Osteoblast (primary cell): Measurements from ENCODE around the gene IL1F10. TPM values are rescaled to one million over a fixed set of nuclear protein-coding genes. Genes with fewer than 3 reads are reported as not detected.

ENCODE experiments used
- DNase-seq: peaks from one replicate; pipeline ENCODE4 v3.0.0; 2011; ENCODE audit warnings: low spot score, mixed read lengths; ENCODE audit not compliant: insufficient read length; ENCODE audit errors: missing footprints
- H2AFZ ChIP-seq: 2 replicates; pipeline ENCODE4 v1.6.0; 2011; ENCODE audit warnings: mild to moderate bottlenecking, low read length
- H3K27ac ChIP-seq: 2 replicates; pipeline ENCODE4 v1.5.1; 2011; ENCODE audit warnings: mild to moderate bottlenecking, low read depth, low read length, moderate library complexity
- H3K27me3 ChIP-seq: 2 replicates; pipeline ENCODE4 v1.6.0; 2012; ENCODE audit warnings: mild to moderate bottlenecking, control low read depth, inconsistent platforms, low read length, moderate library complexity; ENCODE audit not compliant: insufficient read depth
- H3K36me3 ChIP-seq: 2 replicates; pipeline ENCODE4 v1.5.1; 2011; ENCODE audit warnings: mild to moderate bottlenecking, low read length, control low read depth, moderate library complexity; ENCODE audit not compliant: insufficient read depth
- H3K4me1 ChIP-seq: 2 replicates; pipeline ENCODE4 v1.5.1; 2011; ENCODE audit warnings: mild to moderate bottlenecking, low read length, control low read depth, moderate library complexity; ENCODE audit not compliant: insufficient read depth
- H3K4me2 ChIP-seq: 2 replicates; pipeline ENCODE4 v1.6.0; 2011; ENCODE audit warnings: mild to moderate bottlenecking, low read length; ENCODE audit not compliant: insufficient read depth
- H3K4me3 ChIP-seq: fragments of 200-600 bp; sonication (generic); 3 replicates; pipeline ENCODE4 v1.5.1; 2012; ENCODE audit warnings: mild to moderate bottlenecking, low read length, inconsistent platforms; ENCODE audit not compliant: insufficient read depth
- H3K79me2 ChIP-seq: 2 replicates; pipeline ENCODE4 v1.6.0; 2012; ENCODE audit warnings: mild to moderate bottlenecking, low read length, control low read depth, inconsistent platforms; ENCODE audit not compliant: insufficient read depth
- H3K9me3 ChIP-seq: 2 replicates; pipeline ENCODE4 v1.5.1; 2011; ENCODE audit warnings: low read depth, low read length, control low read depth
- H4K20me1 ChIP-seq: 2 replicates; pipeline ENCODE4 v1.6.0; 2012; ENCODE audit warnings: mild to moderate bottlenecking, low read length, control low read depth; ENCODE audit not compliant: insufficient read depth
- CTCF ChIP-seq: IDR thresholded peaks from 2 replicates; pipeline ENCODE4 v1.5.1; 2011; ENCODE audit warnings: mild to moderate bottlenecking, low read depth, low read length, moderate library complexity; ENCODE audit errors: extremely low read depth
- total RNA-seq: library from RNA; depleted of rRNA; stranded (reverse); fragments of >200 nt; gene quantifications from 2 replicates; pipeline ENCODE4 v1.2.3, GENCODE V29; 2012

Gene IL1F10
- total RNA-seq, 1 donor, result not detected

- H3K4me3 ChIP-seq, result no peak overlapping the region
- no peak overlapping the region for H3K27ac ChIP-seq
- no peaks in the 10 kb centered on the region for H3K79me2 ChIP-seq
- no peaks in the 10 kb centered on the region for H3K36me3 ChIP-seq
- H3K27me3 ChIP-seq, result peaks cover 47% of the 10 kb centered on the region
- no peaks in the 10 kb centered on the region for H3K4me1 ChIP-seq
- H3K9me3 ChIP-seq, result no peaks in the 10 kb centered on the region
- no peak overlapping the region for H2AFZ ChIP-seq
- no peak for DNase-seq
- TF ChIP-seq CTCF, result no peak
- H3K4me2 ChIP-seq, result no peak overlapping the region
- H4K20me1 ChIP-seq, result no peaks in the 10 kb centered on the region
Measured at GRCh38 chr2:113039719-113040118, 28.1 kb upstream of the IL1F10 start.

- no peak for DNase-seq
- no peaks in the 10 kb centered on the region for H3K79me2 ChIP-seq
- H3K36me3 ChIP-seq, result no peaks in the 10 kb centered on the region
- H3K4me1 ChIP-seq, result no peaks in the 10 kb centered on the region
- no peak overlapping the region for H2AFZ ChIP-seq
- H3K27me3 ChIP-seq, result peaks cover 54% of the 10 kb centered on the region
- H4K20me1 ChIP-seq, result no peaks in the 10 kb centered on the region
- no peak overlapping the region for H3K4me2 ChIP-seq
- no peak overlapping the region for H3K4me3 ChIP-seq
- no peaks in the 10 kb centered on the region for H3K9me3 ChIP-seq
- no peak for TF ChIP-seq CTCF
- H3K27ac ChIP-seq, result no peak overlapping the region
Measured at GRCh38 chr2:113041871-113042270, 25.9 kb upstream of the IL1F10 start.

- no peak overlapping the region for H2AFZ ChIP-seq
- no peaks in the 10 kb centered on the region for H4K20me1 ChIP-seq
- no peaks in the 10 kb centered on the region for H3K4me1 ChIP-seq
- no peaks in the 10 kb centered on the region for H3K9me3 ChIP-seq
- no peak for DNase-seq
- TF ChIP-seq CTCF, result no peak
- H3K27me3 ChIP-seq, result peaks cover 42% of the 10 kb centered on the region
- H3K4me2 ChIP-seq, result no peak overlapping the region
- no peak overlapping the region for H3K4me3 ChIP-seq
- no peak overlapping the region for H3K27ac ChIP-seq
- H3K36me3 ChIP-seq, result no peaks in the 10 kb centered on the region
- no peaks in the 10 kb centered on the region for H3K79me2 ChIP-seq
Measured at GRCh38 chr2:113046465-113046864, 21.3 kb upstream of the IL1F10 start.

- DNase-seq, result no peak
- Histone ChIP-seq H3K4me3 (no peak overlapping the region), H3K4me2 (no peak overlapping the region), H4K20me1 (no peaks in the 10 kb centered on the region), H3K27ac (no peak overlapping the region), H3K79me2 (no peaks in the 10 kb centered on the region), H3K4me1 (no peaks in the 10 kb centered on the region), H3K9me3 (peaks cover 2% of the 10 kb centered on the region), H2AFZ (no peak overlapping the region), H3K36me3 (no peaks in the 10 kb centered on the region), H3K27me3 (peaks cover 19% of the 10 kb centered on the region)
- TF ChIP-seq CTCF, result no peak
Measured at GRCh38 chr2:113050921-113051895, 16.6 kb upstream of the IL1F10 start.
